HG03469 (cell line): ENCODE data around the gene EFNA5.

ENCODE experiments used
- ATAC-seq: cut with Tn5 transposase; IDR thresholded peaks from one replicate; pipeline ENCODE4 v1.9.1; 2021; ENCODE audit warnings: mild to moderate bottlenecking, moderate library complexity, moderate number of reproducible peaks; ENCODE audit not compliant: unreplicated experiment

Gene EFNA5

GRCh38 chr5:107646418-107646817 lies 24.3 kb downstream of the EFNA5 start:
- no peak for ATAC-seq

- no peak for ATAC-seq
These were observed 30.2 kb downstream of the EFNA5 start for GRCh38 chr5:107640568-107640967.

GRCh38 chr5:107639990-107640389 lies 30.7 kb downstream of the EFNA5 start:
- ATAC-seq, result no peak

DNA sequence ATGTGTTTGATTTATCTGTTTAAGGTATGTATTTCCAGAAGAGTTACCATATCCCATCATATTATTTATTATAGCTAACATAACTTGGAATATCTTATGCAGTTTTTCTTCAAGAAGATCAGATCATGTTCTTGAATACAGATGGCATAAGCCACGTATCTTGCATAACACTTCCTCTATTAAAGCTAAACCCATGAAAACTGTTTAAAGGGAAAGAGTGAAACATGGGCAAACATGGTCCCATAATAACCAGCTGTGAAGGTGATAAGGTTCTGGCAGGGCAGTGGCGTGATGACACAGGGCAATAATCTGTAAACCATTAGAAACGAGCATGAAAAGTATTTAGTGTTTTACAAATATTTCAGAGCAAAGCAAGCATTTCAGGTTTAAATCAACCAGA lies 34.2 kb downstream of the EFNA5 start:
- ATAC-seq, result no peak

DNA sequence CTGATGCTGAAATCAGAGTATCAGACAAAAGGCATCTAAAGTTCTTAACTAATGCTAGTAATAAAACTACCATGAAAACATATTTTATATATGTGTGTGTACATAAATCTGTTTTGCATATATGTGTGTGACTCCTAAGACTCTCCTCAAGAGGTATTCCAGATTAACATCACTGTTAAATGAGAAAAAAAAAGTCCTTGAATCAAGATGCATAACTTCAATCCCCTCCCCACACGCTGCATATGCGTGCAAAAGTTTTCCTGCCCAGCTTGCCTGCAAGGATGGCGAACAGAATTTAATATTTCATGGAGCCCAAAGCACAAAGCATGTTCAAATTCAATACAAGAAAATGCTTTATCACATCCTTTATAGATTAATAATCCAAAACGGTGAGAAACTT lies 34.7 kb downstream of the EFNA5 start:
- no peak for ATAC-seq

GRCh38 chr5:107634981-107635848 lies 35.5 kb downstream of the EFNA5 start:
- ATAC-seq, result no peak

- ATAC-seq, result no peak
These were observed 37.4 kb downstream of the EFNA5 start for GRCh38 chr5:107633171-107633901.

DNA sequence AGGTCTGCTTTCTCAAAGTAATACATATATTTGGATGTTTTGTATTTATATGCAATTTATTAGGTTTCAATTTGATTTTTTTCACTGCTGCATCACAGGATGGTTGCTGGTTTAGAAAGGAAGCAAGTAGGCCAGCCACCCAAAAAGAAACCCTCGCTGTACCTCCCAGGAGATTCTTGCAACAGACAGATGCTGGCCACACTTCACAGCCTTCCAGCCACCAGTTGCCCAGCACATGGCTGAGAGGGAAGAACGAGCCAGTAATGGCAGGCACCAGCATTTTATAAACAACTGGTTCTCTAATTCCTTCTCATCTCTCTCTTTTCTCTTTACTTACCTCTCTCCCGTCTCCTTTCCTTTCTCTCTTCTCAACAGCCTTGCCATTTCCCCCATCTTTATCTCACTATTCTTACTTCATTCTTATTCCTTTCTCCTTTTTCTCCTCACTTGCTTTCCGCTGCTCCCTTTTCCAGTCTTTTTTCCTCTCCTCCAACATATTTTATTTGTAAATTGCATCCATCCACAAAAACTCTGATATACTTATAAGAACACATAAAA lies 38.9 kb downstream of the EFNA5 start:
- ATAC-seq, result no peak

DNA sequence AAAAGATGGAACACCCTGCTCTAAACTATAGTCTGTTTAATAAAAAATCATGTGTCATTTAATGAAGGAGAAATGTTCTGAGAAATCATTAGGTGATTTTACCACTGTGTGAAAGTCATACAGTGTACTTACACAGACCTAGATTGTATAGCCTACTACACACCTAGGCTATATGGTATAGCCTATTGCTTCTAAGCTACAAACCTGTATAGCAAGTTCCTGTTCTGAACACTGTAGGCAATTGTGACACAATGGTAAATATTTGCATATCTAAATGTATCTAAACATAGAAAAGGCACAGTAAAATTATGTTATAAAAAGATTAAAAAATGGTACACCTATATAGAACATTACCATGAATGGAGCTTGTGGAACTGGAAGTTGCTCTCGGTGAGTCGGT lies 40.6 kb downstream of the EFNA5 start:
- ATAC-seq, result no peak

DNA sequence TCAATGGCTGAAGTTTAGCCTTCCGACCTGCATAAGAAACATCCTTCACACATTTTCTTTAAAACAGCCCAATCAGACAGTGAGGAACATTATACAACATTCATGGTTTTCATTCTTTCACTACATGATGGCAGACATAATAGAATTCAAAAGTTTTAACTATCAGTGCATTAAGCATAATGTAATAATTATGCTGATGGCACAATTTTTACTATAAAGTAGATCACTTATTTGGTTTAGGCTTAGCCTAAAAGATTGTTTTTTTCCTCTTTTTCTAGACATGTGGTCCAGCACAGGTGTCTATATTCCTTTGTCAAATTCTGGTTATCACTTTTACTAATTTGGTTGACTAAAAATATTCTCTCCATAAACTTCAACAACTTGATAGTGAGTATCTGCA lies 46.5 kb downstream of the EFNA5 start:
- no peak for ATAC-seq

GRCh38 chr5:107621089-107621488 lies 49.6 kb downstream of the EFNA5 start:
- no peak for ATAC-seq

- no peak for ATAC-seq
These were observed 51.0 kb downstream of the EFNA5 start for GRCh38 chr5:107619781-107620180.

- no peak for ATAC-seq
These were observed 52.5 kb downstream of the EFNA5 start for GRCh38 chr5:107618242-107618641.

DNA sequence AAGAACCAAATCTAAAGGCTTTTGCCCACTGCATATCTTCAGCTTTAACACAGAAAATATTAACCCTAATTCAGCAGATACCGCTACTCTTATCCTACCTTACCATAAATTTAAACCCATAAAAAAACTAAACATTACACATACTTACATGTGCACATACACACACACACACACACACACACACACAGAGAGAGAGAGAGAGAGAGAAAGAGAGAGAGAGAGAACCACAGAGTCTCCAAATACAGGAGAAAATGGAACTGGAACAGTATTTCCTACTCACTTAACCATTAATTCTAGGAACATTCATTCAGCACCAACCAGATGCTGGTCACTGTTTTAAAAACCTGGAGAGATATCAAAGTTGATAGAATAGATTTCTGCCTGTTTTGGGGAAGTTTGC lies 53.7 kb downstream of the EFNA5 start:
- ATAC-seq, result no peak

DNA sequence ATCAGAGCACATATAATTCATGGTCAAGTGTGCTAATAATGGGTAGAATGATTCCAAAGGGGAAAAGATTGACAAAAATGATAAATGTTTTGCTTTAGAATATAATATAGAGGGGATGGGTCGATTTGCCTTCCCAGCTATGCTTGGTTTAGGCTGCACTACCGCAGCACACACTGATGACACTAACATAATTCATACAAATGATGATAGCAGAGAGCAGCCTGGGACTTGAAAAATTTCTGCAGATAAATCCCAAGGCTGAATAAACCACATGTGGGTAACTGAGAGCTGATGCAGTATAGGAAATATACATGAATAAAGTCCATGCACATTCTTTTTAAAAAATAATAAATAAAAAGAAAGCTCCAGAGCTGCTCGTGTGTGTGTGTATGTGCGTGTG lies 54.5 kb downstream of the EFNA5 start:
- no peak for ATAC-seq

DNA sequence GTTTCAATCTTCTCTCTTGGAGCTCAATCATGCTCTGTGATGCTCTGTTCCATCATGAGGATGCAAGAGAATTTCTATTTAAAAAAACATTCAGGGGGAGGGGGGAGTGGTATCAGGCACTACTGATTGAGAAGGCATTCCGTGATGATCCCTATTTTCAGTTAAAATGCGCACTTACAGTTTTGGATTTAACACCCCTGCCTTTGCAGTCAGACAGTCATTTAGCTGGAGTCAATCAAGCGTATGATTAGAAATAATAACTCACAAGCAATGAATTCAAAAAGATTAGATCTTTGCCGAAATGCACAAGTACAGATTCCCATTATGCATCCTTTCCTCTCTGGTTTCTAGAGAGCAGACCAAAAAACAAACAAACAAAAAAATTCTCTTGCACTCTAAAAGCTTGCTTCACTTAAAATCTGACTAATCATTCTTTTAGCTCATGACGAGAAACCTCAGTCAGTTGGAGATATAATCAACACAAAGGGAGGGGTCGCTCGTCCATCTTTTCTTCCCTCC lies 55.4 kb downstream of the EFNA5 start:
- no peak for ATAC-seq

- ATAC-seq, result no peak
These were observed 58.2 kb downstream of the EFNA5 start for GRCh38 chr5:107612541-107612940.

DNA sequence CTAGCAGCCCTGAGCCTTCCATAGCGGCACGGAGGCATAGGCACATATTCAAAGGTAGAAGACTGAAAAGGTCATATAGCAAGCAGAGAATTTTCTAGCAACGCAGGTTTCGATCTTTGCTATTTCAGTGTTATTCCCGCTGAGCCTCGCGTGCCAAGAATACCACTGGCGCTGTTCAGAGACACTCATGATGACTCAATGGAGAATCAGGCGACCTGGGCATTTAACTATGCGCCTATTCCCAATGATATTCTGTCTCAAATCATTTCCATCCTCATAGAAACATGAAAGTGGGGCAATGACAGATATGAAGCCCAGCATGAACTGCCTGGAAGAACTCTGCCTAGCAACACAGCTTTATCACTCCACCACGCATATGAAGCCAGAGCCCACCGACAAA lies 59.9 kb downstream of the EFNA5 start:
- ATAC-seq, result no peak

- ATAC-seq, result no peak
These were observed 62.9 kb downstream of the EFNA5 start for GRCh38 chr5:107607671-107608345.

GRCh38 chr5:107607196-107607595 lies 63.5 kb downstream of the EFNA5 start:
- no peak for ATAC-seq

DNA sequence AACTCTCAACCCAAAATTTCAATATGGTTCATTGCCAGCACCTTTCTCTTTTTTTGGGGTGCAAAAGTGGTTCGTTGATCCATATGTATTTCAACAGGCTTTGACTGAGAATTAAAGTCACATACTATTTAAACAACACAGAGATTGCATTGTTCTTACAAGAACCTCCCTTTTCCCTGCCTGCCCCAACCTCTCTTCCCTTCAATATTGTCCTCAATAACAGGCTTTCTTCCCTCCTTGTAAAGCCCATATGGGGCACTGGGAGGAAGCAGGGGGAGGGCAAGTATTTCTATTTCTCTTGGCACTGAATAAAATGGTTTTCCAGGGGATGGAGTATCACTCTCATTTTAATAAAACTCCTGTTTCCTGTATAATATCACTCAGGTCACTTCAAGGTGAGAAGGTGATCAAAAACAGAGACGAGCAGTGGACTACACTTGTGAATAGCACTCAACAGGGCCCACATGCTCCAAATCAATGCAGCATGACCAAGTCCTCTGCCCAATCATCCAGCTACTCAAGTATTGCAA lies 65.1 kb downstream of the EFNA5 start:
- ATAC-seq, result no peak
